Embryonic facial prominence (tissue), 1 donor: ENCODE results near the gene MEGF6.

Experiments
- DNase-seq: peaks from one replicate; pipeline ENCODE4 v3.0.0-alpha.2; 2016; ENCODE audit errors: extremely low spot score

MEGF6 gene

GRCh38 chr1:3555131-3555920 lies 56.0 kb downstream of the MEGF6 start:
- DNase-seq: no peak

GRCh38 chr1:3553940-3554223 lies 57.4 kb downstream of the MEGF6 start:
- no peak for DNase-seq

- DNase-seq: no peak
Measured at GRCh38 chr1:3553166-3553939, 58.0 kb downstream of the MEGF6 start.

GRCh38 chr1:3552751-3553150 lies 58.6 kb downstream of the MEGF6 start:
- no peak for DNase-seq

- DNase-seq: no peak
Measured at GRCh38 chr1:3552176-3552575, 59.1 kb downstream of the MEGF6 start.

GRCh38 chr1:3551711-3552110 lies 59.6 kb downstream of the MEGF6 start:
- DNase-seq: no peak

GRCh38 chr1:3551290-3551678 lies 60.0 kb downstream of the MEGF6 start:
- no peak for DNase-seq

GRCh38 chr1:3550511-3551289 lies 60.6 kb downstream of the MEGF6 start:
- DNase-seq: no peak

GRCh38 chr1:3548895-3549294 lies 62.4 kb downstream of the MEGF6 start:
- no peak for DNase-seq

GRCh38 chr1:3548156-3548893 lies 63.0 kb downstream of the MEGF6 start:
- DNase-seq: no peak

GRCh38 chr1:3547055-3548005 lies 64.0 kb downstream of the MEGF6 start:
- no peak for DNase-seq

GRCh38 chr1:3546048-3546384 lies 65.3 kb downstream of the MEGF6 start:
- DNase-seq: no peak

GRCh38 chr1:3545363-3546047 lies 65.8 kb downstream of the MEGF6 start:
- DNase-seq: no peak

- DNase-seq: no peak
Measured at GRCh38 chr1:3544040-3544977, 67.0 kb downstream of the MEGF6 start.

GRCh38 chr1:3543076-3544039 lies 68.0 kb downstream of the MEGF6 start:
- no peak for DNase-seq

GRCh38 chr1:3542676-3543075 lies 68.6 kb downstream of the MEGF6 start:
- DNase-seq: no peak

GRCh38 chr1:3541936-3542335 lies 69.4 kb downstream of the MEGF6 start:
- no peak for DNase-seq

GRCh38 chr1:3541465-3541864 lies 69.8 kb downstream of the MEGF6 start:
- no peak for DNase-seq
